HG03558 (cell line): Measurements from ENCODE around the gene MADCAM1.
"Not testable (repeated sequence)": the region's sequence is repeated elsewhere in the genome, so short reads cannot be mapped to it uniquely, and the experiment has no call there.

Experiments used
- ATAC-seq: cut with Tn5 transposase; IDR thresholded peaks from one replicate; pipeline ENCODE4 v1.9.1; 2021; ENCODE audit warnings: moderate number of reproducible peaks; ENCODE audit not compliant: unreplicated experiment; ENCODE audit errors: extremely low read depth

Gene MADCAM1

GRCh38 chr19:464208-464545 is 32.1 kb upstream of the MADCAM1 start:
- ATAC-seq: no peak

GRCh38 chr19:465056-465816 is 31.1 kb upstream of the MADCAM1 start:
- no peak for ATAC-seq

- ATAC-seq: no peak
These were observed 28.7 kb upstream of the MADCAM1 start for GRCh38 chr19:467554-467953.

- no peak for ATAC-seq
These were observed 27.6 kb upstream of the MADCAM1 start for GRCh38 chr19:468587-469256.

GRCh38 chr19:469833-470232 is 26.5 kb upstream of the MADCAM1 start:
- no peak for ATAC-seq

- ATAC-seq: no peak
These were observed 25.6 kb upstream of the MADCAM1 start for GRCh38 chr19:470701-471100.

- no peak for ATAC-seq
These were observed 24.1 kb upstream of the MADCAM1 start for GRCh38 chr19:472005-472858.

- ATAC-seq: no peak
These were observed 21.9 kb upstream of the MADCAM1 start for GRCh38 chr19:474126-475078.

- ATAC-seq: no peak
These were observed 20.9 kb upstream of the MADCAM1 start for GRCh38 chr19:475360-475759.

GRCh38 chr19:478236-478903 is 17.9 kb upstream of the MADCAM1 start:
- ATAC-seq: no peak

GRCh38 chr19:478976-479375 is 17.3 kb upstream of the MADCAM1 start:
- ATAC-seq: no peak

GRCh38 chr19:480016-480855 is 16.1 kb upstream of the MADCAM1 start:
- ATAC-seq: no peak

GRCh38 chr19:481100-481499 is 15.2 kb upstream of the MADCAM1 start:
- not testable (repeated sequence) for ATAC-seq

GRCh38 chr19:482186-483041 is 13.9 kb upstream of the MADCAM1 start:
- no peak for ATAC-seq

- no peak for ATAC-seq
These were observed 12.8 kb upstream of the MADCAM1 start for GRCh38 chr19:483332-484072.

GRCh38 chr19:484494-484893 is 11.8 kb upstream of the MADCAM1 start:
- ATAC-seq: no peak

GRCh38 chr19:485077-485476 is 11.2 kb upstream of the MADCAM1 start:
- no peak for ATAC-seq
